ENCODE results near the gene CAPN13. TPM values are rescaled to one million over a fixed set of nuclear protein-coding genes. Genes with fewer than 3 reads are reported as not detected.

CAPN13 gene
- total and polyA plus RNA-seq, 10 of the 15 experiments (the other 5 are each of a cell fraction or from before 2014, with no cell fraction given): 0.03 to 0.10 (median 0.06) TPM; not detected in 7

DNA sequence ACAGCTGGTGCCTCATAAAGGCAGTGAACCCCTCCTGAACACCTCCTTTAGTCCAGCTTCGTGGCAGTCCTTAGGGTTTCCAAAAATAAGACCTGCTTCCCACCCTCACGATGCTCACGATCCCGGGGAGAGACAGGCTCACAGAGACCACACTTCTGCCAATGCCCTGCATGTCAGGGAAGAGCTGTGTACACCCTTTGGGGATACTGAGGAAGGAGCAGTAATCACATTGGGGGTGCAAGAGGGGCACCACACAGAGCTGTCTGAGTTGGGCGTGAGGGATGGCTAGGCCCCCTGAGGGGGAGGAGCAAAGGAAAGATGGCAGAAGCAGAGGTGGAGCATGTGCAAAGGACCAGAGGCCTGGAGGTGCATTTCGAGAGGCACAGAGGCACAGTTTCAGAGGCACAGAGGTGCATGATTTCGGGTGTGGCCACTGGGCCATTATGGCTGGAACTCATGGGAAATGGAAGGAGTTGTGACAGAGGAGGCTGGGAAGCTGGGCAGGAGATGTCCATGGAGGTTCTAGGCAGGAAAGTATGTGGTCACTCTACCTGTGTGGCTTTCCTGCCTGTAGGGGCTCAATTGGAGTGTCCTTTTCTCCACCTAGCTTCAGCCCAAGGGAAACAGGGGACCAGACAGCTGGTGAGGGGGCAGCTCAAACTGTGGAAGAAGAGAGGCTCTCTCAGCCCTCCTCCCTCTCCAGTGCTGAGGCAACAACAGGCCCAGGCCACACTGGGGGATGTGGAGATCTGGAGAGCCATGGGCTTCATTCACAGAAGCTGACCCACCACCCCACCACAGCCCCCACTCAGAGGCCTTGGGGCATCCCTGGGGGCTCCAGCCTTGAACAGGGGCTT lies 115.9 kb downstream of the CAPN13 start:
- Histone ChIP-seq H3K27ac (ENCODE audit: control insufficient read depth, insufficient read depth) (no peak overlapping the region), H3K9me3 (replicated peaks; ENCODE audit: control insufficient read depth, insufficient read depth, low read length) (no peaks in the 10 kb centered on the region), H3K9ac (ENCODE audit: control insufficient read depth, insufficient read depth, low read length) (no peak overlapping the region), H3K27me3 (replicated peaks in 1 of 2; ENCODE audit: control insufficient read depth in 2 of 2, insufficient read depth in 2 of 2, low read length in 1 of 2) (no peaks in the 10 kb centered on the region; a peak in 1 of 4 replicates), H3K4me3 (no peak overlapping the region), H2AFZ (ENCODE audit: control insufficient read depth, low read depth, low read length) (no peak overlapping the region), H3K36me3 (ENCODE audit: control insufficient read depth in 2 of 2, insufficient read depth in 2 of 2, low read length in 1 of 2) (no peaks in the 10 kb centered on the region), H3K79me2 (ENCODE audit: control insufficient read depth, insufficient read depth, low read length) (no peaks in the 10 kb centered on the region), H3K4me2 (ENCODE audit: control insufficient read depth, insufficient read depth) (no peak overlapping the region), H4K20me1 (ENCODE audit: control insufficient read depth, insufficient read depth) (no peaks in the 10 kb centered on the region), H3K4me1 (ENCODE audit: control insufficient read depth, insufficient read depth, low read length) (no peaks in the 10 kb centered on the region)
- in situ Hi-C loops (cut with MboI) (no loop called here), intact Hi-C loops (cut with micrococcal nuclease; ENCODE audit: unreplicated experiment) (loop anchor here (5.0 kb wide), 1 partner anchor 484 kb away; no protein-coding TSS in a partner anchor)
- ATAC-seq: no peak
- no peak for TF ChIP-seq YBX1 (IDR thresholded peaks at IDR 0.05)
- TF ChIP-seq, protein P1, sequence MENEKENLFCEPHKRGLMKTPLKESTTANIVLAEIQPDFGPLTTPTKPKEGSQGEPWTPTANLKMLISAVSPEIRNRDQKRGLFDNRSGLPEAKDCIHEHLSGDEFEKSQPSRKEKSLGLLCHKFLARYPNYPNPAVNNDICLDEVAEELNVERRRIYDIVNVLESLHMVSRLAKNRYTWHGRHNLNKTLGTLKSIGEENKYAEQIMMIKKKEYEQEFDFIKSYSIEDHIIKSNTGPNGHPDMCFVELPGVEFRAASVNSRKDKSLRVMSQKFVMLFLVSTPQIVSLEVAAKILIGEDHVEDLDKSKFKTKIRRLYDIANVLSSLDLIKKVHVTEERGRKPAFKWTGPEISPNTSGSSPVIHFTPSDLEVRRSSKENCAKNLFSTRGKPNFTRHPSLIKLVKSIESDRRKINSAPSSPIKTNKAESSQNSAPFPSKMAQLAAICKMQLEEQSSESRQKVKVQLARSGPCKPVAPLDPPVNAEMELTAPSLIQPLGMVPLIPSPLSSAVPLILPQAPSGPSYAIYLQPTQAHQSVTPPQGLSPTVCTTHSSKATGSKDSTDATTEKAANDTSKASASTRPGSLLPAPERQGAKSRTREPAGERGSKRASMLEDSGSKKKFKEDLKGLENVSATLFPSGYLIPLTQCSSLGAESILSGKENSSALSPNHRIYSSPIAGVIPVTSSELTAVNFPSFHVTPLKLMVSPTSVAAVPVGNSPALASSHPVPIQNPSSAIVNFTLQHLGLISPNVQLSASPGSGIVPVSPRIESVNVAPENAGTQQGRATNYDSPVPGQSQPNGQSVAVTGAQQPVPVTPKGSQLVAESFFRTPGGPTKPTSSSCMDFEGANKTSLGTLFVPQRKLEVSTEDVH (IDR thresholded peaks at IDR 0.05; ENCODE audit: low read depth, partially characterized antibody): no peak
- no peak for TF ChIP-seq CREM (IDR thresholded peaks at IDR 0.05; ENCODE audit: low read depth)
- TF ChIP-seq HDAC2 (IDR thresholded peaks at IDR 0.05): no peak
- no peak for TF ChIP-seq NFYB (IDR thresholded peaks at IDR 0.05; ENCODE audit: insufficient read depth, low read depth, low read length)
- TF ChIP-seq, protein P2, sequence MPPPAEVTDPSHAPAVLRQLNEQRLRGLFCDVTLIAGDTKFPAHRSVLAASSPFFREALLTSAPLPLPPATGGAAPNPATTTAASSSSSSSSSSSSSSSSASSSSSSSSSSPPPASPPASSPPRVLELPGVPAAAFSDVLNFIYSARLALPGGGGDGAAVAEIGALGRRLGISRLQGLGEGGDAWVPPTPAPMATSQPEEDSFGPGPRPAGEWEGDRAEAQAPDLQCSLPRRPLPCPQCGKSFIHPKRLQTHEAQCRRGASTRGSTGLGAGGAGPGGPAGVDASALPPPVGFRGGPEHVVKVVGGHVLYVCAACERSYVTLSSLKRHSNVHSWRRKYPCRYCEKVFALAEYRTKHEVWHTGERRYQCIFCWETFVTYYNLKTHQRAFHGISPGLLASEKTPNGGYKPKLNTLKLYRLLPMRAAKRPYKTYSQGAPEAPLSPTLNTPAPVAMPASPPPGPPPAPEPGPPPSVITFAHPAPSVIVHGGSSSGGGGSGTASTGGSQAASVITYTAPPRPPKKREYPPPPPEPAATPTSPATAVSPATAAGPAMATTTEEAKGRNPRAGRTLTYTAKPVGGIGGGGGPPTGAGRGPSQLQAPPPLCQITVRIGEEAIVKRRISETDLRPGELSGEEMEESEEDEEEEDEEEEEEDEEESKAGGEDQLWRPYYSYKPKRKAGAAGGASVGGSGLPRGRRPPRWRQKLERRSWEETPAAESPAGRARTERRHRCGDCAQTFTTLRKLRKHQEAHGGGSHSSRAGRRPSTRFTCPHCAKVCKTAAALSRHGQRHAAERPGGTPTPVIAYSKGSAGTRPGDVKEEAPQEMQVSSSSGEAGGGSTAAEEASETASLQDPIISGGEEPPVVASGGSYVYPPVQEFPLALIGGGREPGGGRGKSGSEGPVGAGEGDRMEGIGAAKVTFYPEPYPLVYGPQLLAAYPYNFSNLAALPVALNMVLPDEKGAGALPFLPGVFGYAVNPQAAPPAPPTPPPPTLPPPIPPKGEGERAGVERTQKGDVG (CRISPR knock-in tag; IDR thresholded peaks at IDR 0.05): no peak
- TF ChIP-seq TARDBP (IDR thresholded peaks at IDR 0.05; ENCODE audit: borderline replicate concordance): no peak
- TF ChIP-seq, protein P3, sequence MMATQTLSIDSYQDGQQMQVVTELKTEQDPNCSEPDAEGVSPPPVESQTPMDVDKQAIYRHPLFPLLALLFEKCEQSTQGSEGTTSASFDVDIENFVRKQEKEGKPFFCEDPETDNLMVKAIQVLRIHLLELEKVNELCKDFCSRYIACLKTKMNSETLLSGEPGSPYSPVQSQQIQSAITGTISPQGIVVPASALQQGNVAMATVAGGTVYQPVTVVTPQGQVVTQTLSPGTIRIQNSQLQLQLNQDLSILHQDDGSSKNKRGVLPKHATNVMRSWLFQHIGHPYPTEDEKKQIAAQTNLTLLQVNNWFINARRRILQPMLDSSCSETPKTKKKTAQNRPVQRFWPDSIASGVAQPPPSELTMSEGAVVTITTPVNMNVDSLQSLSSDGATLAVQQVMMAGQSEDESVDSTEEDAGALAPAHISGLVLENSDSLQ (IDR thresholded peaks at IDR 0.05): no peak
- no peak for TF ChIP-seq ZSCAN29 (IDR thresholded peaks at IDR 0.05)
- no peak for TF ChIP-seq FOS (IDR thresholded peaks at IDR 0.05; ENCODE audit: borderline replicate concordance, extremely low read depth, insufficient read length)
- WGBS (ENCODE audit: insufficient coverage, insufficient replicate concordance, low lambda C conversion rate, missing lambda C conversion rate): 21% methylated on average over 7 of the region's 7 CpGs
- ChIA-PET CTCF (interaction anchor here (0.6 to 6.9 kb wide), 14 partner anchors 11 to 576 kb away, joined by 3 to 53 read pairs (median 4); no protein-coding TSS in a partner anchor), RAD21 (ENCODE audit: unreplicated experiment) (interaction anchor here (0.6 to 5.7 kb wide), 4 partner anchors 19 to 526 kb away, joined by 3 to 31 read pairs (median 3); no protein-coding TSS in a partner anchor), SMC1A (ENCODE audit: uncharacterized antibody, unreplicated experiment) (interaction anchor here (0.6 to 4.5 kb wide), 5 partner anchors 196 to 526 kb away, joined by 3 to 23 read pairs (median 3); partner anchors contain the start of gene LCLAT1), POLR2A (no interaction called here)
- no peak for FAIRE-seq
- no TSS peak for BruUV-seq (replicated peaks)
- DNase-seq (ENCODE audit: low read depth, low spot score): no peak

Data from GM12878 (cell line).